DOHH2 (cell line): Measurements from ENCODE around the gene DPP10.

Experiments
- H3F3A ChIP-seq: fragments of 200-600 bp; sonication (generic), shearing (Covaris generic); 2 replicates; pipeline ENCODE4 v1.6.0; 2016; ENCODE audit warnings: antibody characterized with exemption, mild to moderate bottlenecking; ENCODE audit not compliant: control insufficient read depth, insufficient read depth
- H3K27ac ChIP-seq: fragments of 200-600 bp; sonication (generic); 2 replicates; pipeline ENCODE4 v1.5.1; 2014; ENCODE audit warnings: low read depth, mild to moderate bottlenecking, low read length, moderate library complexity
- H3K27me3 ChIP-seq: fragments of 200-600 bp; sonication (generic); 2 replicates; pipeline ENCODE4 v1.6.1; 2014; ENCODE audit warnings: mild to moderate bottlenecking, low read length, mixed read lengths; ENCODE audit not compliant: control insufficient read depth
- H3K36me3 ChIP-seq: fragments of 200-600 bp; sonication (generic); 2 replicates; pipeline ENCODE4 v1.6.1; 2014; ENCODE audit warnings: mild to moderate bottlenecking, low read length, moderate library complexity, mixed read lengths; ENCODE audit not compliant: control insufficient read depth
- H3K4me1 ChIP-seq: fragments of 200-600 bp; sonication (generic); 2 replicates; pipeline ENCODE4 v1.6.1; 2014; ENCODE audit warnings: mild to moderate bottlenecking, low read length, mixed read lengths; ENCODE audit not compliant: control insufficient read depth
- H3K4me2 ChIP-seq: fragments of 200-600 bp; sonication (generic); 2 replicates; pipeline ENCODE4 v1.6.0; 2014; ENCODE audit warnings: mild to moderate bottlenecking, low read length, moderate library complexity
- H3K4me3 ChIP-seq: fragments of 200-600 bp; sonication (generic); 2 replicates; pipeline ENCODE4 v1.5.1; 2014; ENCODE audit warnings: mild to moderate bottlenecking, low read length, mixed read lengths
- H3K79me2 ChIP-seq: fragments of 200-600 bp; sonication (generic); 2 replicates; pipeline ENCODE4 v1.6.1; 2014; ENCODE audit warnings: mild to moderate bottlenecking, low read length, mixed read lengths; ENCODE audit not compliant: control insufficient read depth
- H3K9me2 ChIP-seq: fragments of 200-600 bp; sonication (generic); replicated peaks from 2 replicates; pipeline ENCODE4 v1.6.1; 2014; ENCODE audit warnings: mild to moderate bottlenecking, low read length, mixed read lengths; ENCODE audit not compliant: control insufficient read depth
- H3K9me3 ChIP-seq: fragments of 200-600 bp; sonication (generic); 2 replicates; pipeline ENCODE4 v1.6.1; 2014; ENCODE audit warnings: antibody characterized with exemption, low read length, mixed read lengths; ENCODE audit not compliant: control insufficient read depth, insufficient read depth
- H4K20me1 ChIP-seq: fragments of 200-600 bp; sonication (generic); 2 replicates; pipeline ENCODE4 v1.6.0; 2014; ENCODE audit warnings: low read depth, mild to moderate bottlenecking, antibody characterized with exemption, low read length, moderate library complexity; ENCODE audit not compliant: control insufficient read depth, insufficient read depth
- EZH2phosphoT487 ChIP-seq: fragments of 200-600 bp; sonication (generic); IDR thresholded peaks from 2 replicates; pipeline ENCODE4 v1.6.1; 2017; ENCODE audit warnings: borderline replicate concordance, mild to moderate bottlenecking, antibody characterized with exemption, low read length, moderate library complexity, mixed read lengths
- TF ChIP-seq, protein P1 (sequence below): fragments of 200-600 bp; sonication (generic); IDR thresholded peaks from one replicate; pipeline ENCODE4 v1.5.1; 2014; ENCODE audit warnings: antibody characterized with exemption, mild to moderate bottlenecking, low read depth, low read length; ENCODE audit not compliant: poor library complexity, severe bottlenecking

Gene DPP10

DNA sequence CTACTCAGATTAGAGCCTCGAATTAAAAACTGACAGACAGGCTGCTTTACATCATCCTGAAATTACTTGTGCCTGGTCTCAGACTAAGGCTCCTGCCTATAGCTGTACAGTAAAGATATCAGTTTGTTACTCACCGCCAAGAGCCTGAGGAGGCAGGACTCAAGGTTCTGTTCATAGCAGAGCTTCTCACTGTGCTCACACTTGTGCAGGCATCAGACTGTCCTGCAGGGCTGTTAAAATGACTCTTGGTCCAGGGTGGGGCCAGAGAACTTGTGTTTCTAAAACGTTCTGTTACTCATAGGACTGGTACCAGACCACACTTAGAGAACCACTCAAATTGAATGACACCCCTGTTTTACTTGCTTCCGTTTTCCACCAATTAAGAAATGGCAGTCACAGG is 310.0 kb downstream of the DPP10 start:
- no peaks in the 10 kb centered on the region for H3K36me3 ChIP-seq
- H3K4me1 ChIP-seq, result no peaks in the 10 kb centered on the region
- no peak overlapping the region for H3K27ac ChIP-seq
- H3K27me3 ChIP-seq, result no peaks in the 10 kb centered on the region
- TF ChIP-seq, protein P1, sequence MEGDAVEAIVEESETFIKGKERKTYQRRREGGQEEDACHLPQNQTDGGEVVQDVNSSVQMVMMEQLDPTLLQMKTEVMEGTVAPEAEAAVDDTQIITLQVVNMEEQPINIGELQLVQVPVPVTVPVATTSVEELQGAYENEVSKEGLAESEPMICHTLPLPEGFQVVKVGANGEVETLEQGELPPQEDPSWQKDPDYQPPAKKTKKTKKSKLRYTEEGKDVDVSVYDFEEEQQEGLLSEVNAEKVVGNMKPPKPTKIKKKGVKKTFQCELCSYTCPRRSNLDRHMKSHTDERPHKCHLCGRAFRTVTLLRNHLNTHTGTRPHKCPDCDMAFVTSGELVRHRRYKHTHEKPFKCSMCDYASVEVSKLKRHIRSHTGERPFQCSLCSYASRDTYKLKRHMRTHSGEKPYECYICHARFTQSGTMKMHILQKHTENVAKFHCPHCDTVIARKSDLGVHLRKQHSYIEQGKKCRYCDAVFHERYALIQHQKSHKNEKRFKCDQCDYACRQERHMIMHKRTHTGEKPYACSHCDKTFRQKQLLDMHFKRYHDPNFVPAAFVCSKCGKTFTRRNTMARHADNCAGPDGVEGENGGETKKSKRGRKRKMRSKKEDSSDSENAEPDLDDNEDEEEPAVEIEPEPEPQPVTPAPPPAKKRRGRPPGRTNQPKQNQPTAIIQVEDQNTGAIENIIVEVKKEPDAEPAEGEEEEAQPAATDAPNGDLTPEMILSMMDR, result no peak
- no peak for TF ChIP-seq EZH2phosphoT487
- no peaks in the 10 kb centered on the region for H3K9me2 ChIP-seq
- no peaks in the 10 kb centered on the region for H3K9me3 ChIP-seq
- H3K4me2 ChIP-seq, result no peak overlapping the region
- no peaks in the 10 kb centered on the region for H4K20me1 ChIP-seq
- H3K79me2 ChIP-seq, result no peaks in the 10 kb centered on the region
- no peaks in the 10 kb centered on the region for H3F3A ChIP-seq
- H3K4me3 ChIP-seq, result no peak overlapping the region

DNA sequence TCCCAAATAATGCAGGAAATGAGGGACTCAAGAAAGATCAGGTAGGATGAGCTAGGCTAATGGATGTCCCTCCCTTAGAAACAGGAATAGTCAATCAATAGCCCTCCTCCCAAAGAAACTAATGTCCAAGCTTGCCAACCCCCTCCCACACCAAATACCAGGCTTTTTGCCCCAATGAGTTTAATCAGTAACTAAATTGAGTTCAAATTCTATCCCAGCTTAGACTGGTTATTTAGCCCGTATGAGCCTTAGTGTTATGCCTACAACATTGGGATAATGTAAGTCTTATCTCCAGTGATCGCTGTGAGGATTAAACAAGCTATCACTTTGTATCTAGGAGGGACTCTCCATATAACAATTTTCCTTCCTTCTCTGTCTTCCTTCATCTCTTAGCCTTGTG is 310.7 kb downstream of the DPP10 start:
- Histone ChIP-seq H3K36me3 (no peaks in the 10 kb centered on the region), H3K4me3 (no peak overlapping the region), H3K27ac (no peak overlapping the region)

DNA sequence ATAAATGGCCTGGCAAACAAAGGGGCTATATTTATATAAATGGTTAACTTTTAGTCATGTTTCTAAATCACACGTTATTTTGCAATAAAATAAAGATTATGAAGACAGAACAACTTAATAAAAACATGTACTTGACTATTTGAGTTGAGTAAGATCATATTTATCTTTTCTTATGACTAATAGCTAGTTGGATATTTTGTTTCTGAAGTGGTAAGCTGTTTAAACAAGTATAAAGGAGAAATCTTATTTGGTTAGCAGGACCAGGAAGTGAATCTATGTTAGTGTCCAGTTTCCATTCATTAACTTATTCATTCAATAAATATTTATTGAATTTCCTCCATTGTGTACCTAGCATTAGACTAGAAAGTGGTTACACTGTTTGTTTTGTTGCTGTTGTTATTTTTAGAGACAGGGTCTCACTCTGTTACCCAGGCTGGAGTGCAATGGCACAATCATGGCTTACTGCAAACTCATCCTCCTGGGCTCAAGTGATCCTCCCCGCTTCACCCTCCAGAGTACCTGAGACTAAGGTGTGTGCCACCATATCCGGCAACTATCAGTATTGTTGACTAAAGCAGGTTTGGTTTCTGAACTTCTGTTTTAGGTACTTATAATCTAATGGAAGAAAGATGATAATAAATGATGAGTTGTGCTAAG is 312.6 kb downstream of the DPP10 start:
- H3K4me1 ChIP-seq, result no peaks in the 10 kb centered on the region
- H3F3A ChIP-seq, result no peaks in the 10 kb centered on the region
- H3K4me3 ChIP-seq, result no peak overlapping the region
- H3K27ac ChIP-seq, result no peak overlapping the region
- no peaks in the 10 kb centered on the region for H3K27me3 ChIP-seq
- no peaks in the 10 kb centered on the region for H3K79me2 ChIP-seq
- H3K36me3 ChIP-seq, result no peaks in the 10 kb centered on the region
- no peak for TF ChIP-seq EZH2phosphoT487
- TF ChIP-seq, protein P1, result no peak
- no peak overlapping the region for H3K4me2 ChIP-seq
- H4K20me1 ChIP-seq, result no peaks in the 10 kb centered on the region
- no peaks in the 10 kb centered on the region for H3K9me2 ChIP-seq
- no peaks in the 10 kb centered on the region for H3K9me3 ChIP-seq

More for the DNA sequence above, 310.7 kb downstream of the DPP10 start:
- Histone ChIP-seq H3K4me1 (no peaks in the 10 kb centered on the region), H3K79me2 (no peaks in the 10 kb centered on the region), H3F3A (no peaks in the 10 kb centered on the region), H3K9me2 (no peaks in the 10 kb centered on the region), H3K4me2 (no peak overlapping the region), H3K9me3 (no peaks in the 10 kb centered on the region), H4K20me1 (no peaks in the 10 kb centered on the region), H3K27me3 (no peaks in the 10 kb centered on the region)
- TF ChIP-seq, protein P1, result no peak
- TF ChIP-seq EZH2phosphoT487, result no peak
